ENCODE results near the gene IL17C.

DNA sequence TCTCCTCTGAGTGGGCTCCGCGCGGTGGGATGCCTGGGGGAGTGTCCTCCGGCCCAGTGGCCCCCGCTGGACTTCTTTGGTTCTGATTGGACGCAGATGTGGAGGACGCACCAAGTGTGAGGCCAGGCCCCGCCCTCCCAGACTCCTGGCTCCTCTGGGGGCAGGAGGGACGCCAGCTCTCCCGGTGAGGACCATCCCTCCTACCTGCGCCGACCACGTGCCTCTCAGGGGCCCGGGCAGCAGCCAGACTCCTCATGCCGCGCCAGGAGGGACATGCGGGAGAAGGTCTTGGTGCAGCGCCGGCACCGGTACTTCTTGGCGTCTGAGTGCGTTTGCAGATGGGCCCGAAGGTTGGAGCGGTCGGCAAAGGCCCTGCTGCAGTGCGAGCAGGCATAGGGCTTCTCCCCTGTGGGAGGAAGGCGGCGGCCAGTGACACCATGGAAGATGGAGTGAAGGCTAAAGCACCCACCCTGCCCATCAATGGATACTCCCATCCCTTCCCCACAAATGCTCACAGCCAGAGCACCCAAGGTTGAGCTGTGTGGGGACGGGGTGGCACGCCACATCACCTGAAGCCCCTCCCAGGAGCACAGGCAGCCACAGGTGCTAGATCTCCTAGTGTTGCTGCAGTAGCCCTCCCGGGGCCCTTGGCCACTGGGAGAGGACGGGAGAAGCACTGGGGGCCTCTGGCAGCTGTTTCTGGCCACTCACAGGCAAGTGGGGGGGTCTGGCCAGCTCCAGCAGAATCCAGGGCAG lies 40.0 kb downstream of the IL17C start:
- TF ChIP-seq POLR2A (IDR thresholded peaks at IDR 0.05) (no peak), CTCF (IDR thresholded peaks at IDR 0.05) (no peak)
